Measurements from ENCODE around the gene NMRK2.

DNA sequence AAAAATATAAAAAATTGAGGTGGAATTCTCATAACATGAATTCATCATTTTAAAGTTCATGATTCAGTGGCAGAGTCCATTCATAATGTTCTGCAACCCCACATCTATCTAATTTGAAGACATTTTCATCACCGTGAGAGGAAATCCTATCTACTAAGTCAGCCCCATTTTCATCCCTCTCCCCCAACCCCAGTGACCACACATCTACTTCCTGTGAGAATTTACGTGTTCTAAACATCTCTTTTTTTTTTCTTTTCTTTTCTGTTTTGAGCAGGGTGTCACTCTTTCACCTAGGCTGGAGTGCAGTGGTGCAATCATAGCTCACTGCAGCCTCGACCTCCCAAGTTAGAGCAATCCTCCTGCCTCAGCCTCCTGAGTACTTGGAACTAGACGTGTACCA, 34.9 kb upstream of the NMRK2 start:
- TF ChIP-seq CTCF (conservative IDR thresholded peaks at IDR 0.05; ENCODE audit: low read depth, low read length) (no peak), EZH2 (IDR thresholded peaks at IDR 0.05; ENCODE audit: borderline replicate concordance, low read depth, low read length, poor library complexity, severe bottlenecking) (no peak)

Data from A673 (cell line).